IPS-18a (cell line): Measurements from ENCODE around the gene BACH2.
A peak's percentile ranks its signal among the peaks of the same experiment; 100 is the strongest.

Experiments used
- H3K27ac ChIP-seq: one replicate; pipeline ENCODE4 v1.5.1; 2013; ENCODE audit warnings: low read length
- H3K27me3 ChIP-seq: one replicate; pipeline ENCODE4 v1.6.1; 2013; ENCODE audit warnings: mild to moderate bottlenecking, low read length; ENCODE audit not compliant: control insufficient read depth, insufficient read depth
- H3K36me3 ChIP-seq: one replicate; pipeline ENCODE4 v1.6.1; 2013; ENCODE audit warnings: low read depth, low read length; ENCODE audit not compliant: control insufficient read depth
- H3K4me1 ChIP-seq: one replicate; pipeline ENCODE4 v1.6.1; 2013; ENCODE audit warnings: low read depth, low read length; ENCODE audit not compliant: control insufficient read depth
- H3K4me3 ChIP-seq: one replicate; pipeline ENCODE4 v1.5.1; 2013; ENCODE audit warnings: low read length
- H3K9ac ChIP-seq: one replicate; pipeline ENCODE4 v1.6.1; 2013; ENCODE audit warnings: mild to moderate bottlenecking, low read length, moderate library complexity
- H3K9me3 ChIP-seq: one replicate; pipeline ENCODE4 v1.6.1; 2013; ENCODE audit warnings: low read depth, low read length; ENCODE audit not compliant: control insufficient read depth

The BACH2 gene

GRCh38 chr6:90298459-90299053, 1.9 kb upstream of the BACH2 start:
- no peak overlapping the region for H3K9ac ChIP-seq
- peaks cover 46% of the 10 kb centered on the region for H3K27me3 ChIP-seq
- no peak overlapping the region for H3K4me3 ChIP-seq
- no peaks in the 10 kb centered on the region for H3K36me3 ChIP-seq
- H3K27ac ChIP-seq: peak overlapping the region; percentile 39
- H3K9me3 ChIP-seq: no peaks in the 10 kb centered on the region
- peaks cover 28% of the 10 kb centered on the region for H3K4me1 ChIP-seq

GRCh38 chr6:90297867-90298381, 1.3 kb upstream of the BACH2 start:
- Histone ChIP-seq H3K9ac (peak overlapping the region; percentile 77), H3K4me1 (peaks cover 28% of the 10 kb centered on the region), H3K27ac (no peak overlapping the region), H3K4me3 (peak overlapping the region; percentile 79), H3K27me3 (peaks cover 53% of the 10 kb centered on the region), H3K36me3 (no peaks in the 10 kb centered on the region), H3K9me3 (no peaks in the 10 kb centered on the region)

DNA sequence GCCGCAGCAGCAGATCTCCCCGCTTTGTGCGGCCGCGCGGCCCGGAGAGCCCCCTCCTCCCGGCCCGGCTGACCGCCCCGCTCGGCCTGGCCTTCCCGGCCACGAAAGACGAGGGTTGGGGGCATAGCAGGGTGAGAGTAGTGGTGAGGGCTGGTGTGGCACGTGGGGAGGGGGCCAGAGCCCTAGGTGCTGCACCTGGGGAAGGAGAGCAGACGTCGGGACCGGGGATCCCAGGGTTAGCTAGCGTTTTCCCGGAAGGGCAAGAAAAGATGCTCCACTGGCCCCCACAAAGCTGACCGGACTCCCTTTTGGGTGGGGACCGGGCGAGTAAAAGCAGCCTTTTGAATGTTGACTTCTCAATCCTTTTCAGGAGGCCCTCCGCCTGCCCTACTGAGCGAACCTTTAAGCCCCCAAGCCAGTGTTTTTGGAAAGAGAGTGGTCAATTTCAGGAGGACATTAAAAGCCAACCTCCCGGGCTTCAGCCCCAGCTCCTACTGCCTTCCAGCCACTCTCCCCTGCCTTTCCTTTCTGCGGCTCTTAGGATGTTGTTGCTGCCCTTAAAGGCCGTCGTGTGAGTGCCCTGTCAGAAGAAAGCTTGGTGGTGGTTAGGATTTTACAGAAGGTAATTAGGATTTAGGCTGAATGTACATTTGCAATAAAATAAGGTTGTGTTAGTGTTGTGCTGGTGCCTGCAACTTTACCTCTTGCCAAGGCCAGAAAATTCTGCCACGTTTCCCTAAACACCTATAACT, 648 bp upstream of the BACH2 start:
- H3K36me3 ChIP-seq: no peaks in the 10 kb centered on the region
- H3K9ac ChIP-seq: peak overlapping the region; percentile 77
- peaks cover 57% of the 10 kb centered on the region for H3K27me3 ChIP-seq
- no peak overlapping the region for H3K27ac ChIP-seq
- H3K4me1 ChIP-seq: peaks cover 28% of the 10 kb centered on the region
- H3K4me3 ChIP-seq: peak overlapping the region; percentile 79
- H3K9me3 ChIP-seq: no peaks in the 10 kb centered on the region

GRCh38 chr6:90295854-90296340, 746 bp downstream of the BACH2 start:
- no peak overlapping the region for H3K27ac ChIP-seq

DNA sequence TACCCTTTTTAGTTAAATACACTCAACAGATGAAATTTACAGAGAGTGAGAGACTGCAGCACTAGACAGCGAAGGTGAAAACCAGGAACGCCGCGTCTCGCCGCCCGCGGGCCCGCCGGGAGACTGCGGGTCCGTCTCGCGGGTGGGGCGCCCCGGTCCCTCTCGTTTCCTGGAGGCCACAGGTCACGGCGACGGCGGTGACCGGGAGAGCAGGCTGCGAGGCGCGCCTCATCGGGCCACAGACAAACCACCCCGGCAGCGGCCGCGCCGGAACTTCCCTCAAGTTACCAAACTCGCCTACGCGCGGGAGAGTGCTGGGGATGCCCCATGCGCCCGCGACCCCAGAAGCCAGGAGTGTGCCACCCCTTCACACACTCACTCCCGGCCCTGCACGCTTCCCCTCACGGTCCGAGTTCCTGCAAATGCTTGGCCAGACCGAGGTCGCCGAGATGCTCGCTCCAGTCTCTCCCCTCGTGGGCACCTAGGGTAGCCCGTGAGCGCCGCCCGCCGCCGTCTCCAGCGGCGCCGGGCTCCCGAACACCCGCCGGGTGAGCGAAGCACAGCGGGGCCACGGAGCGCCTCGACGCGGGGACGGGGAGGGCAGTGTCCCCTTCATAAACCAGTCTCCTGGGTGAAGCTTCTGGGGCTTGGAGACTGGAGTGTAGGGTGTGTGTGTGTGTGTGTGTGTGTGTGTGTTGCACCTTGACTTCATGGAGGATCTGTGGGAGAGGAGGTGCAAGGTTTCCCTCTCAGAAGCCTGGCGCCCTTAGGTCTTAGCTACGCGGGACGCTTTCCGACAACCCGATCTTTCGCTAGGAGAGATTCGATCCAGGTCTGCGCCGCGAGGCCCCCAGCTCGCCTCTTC, 1.4 kb downstream of the BACH2 start:
- Histone ChIP-seq H3K4me3 (peak overlapping the region; percentile 74), H3K9ac (no peak overlapping the region), H3K9me3 (no peaks in the 10 kb centered on the region), H3K27ac (no peak overlapping the region), H3K4me1 (peaks cover 28% of the 10 kb centered on the region), H3K36me3 (no peaks in the 10 kb centered on the region), H3K27me3 (peaks cover 59% of the 10 kb centered on the region)

More at GRCh38 chr6:90295854-90296340, 746 bp downstream of the BACH2 start:
- H3K36me3 ChIP-seq: no peaks in the 10 kb centered on the region
- H3K4me1 ChIP-seq: peaks cover 28% of the 10 kb centered on the region
- H3K9ac ChIP-seq: no peak overlapping the region
- H3K27me3 ChIP-seq: peaks cover 63% of the 10 kb centered on the region
- H3K9me3 ChIP-seq: no peaks in the 10 kb centered on the region
- H3K4me3 ChIP-seq: peak overlapping the region; percentile 74

DNA sequence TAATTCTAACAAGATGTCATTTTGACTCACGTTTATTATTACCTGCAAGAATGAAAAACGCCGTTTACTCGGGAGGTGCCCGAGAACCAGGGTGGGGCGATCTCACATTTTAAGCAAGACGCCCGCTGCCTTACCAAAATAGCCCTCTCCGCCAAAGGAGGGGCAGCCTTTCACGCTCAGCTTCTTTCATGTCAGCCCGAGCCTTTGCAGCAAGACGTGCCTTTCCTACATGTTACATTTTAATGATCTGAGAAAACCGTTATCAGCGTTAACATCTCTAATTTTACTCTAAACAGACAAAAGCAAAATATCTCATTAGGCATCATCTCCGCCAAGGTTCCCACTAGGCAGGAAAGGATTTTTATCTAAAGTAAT, 2.0 kb downstream of the BACH2 start:
- H3K27me3 ChIP-seq: peaks cover 58% of the 10 kb centered on the region
- H3K36me3 ChIP-seq: no peaks in the 10 kb centered on the region
- no peak overlapping the region for H3K27ac ChIP-seq
- no peaks in the 10 kb centered on the region for H3K9me3 ChIP-seq
- peak overlapping the region; percentile 74 for H3K4me3 ChIP-seq
- H3K9ac ChIP-seq: no peak overlapping the region
- H3K4me1 ChIP-seq: peaks cover 28% of the 10 kb centered on the region

GRCh38 chr6:90294008-90294511, 2.6 kb downstream of the BACH2 start:
- peaks cover 58% of the 10 kb centered on the region for H3K27me3 ChIP-seq
- no peaks in the 10 kb centered on the region for H3K36me3 ChIP-seq
- no peak overlapping the region for H3K9ac ChIP-seq
- peak overlapping the region; percentile 74 for H3K4me3 ChIP-seq
- no peak overlapping the region for H3K27ac ChIP-seq
- H3K4me1 ChIP-seq: peaks cover 27% of the 10 kb centered on the region
- H3K9me3 ChIP-seq: no peaks in the 10 kb centered on the region

GRCh38 chr6:90293319-90293953, 3.2 kb downstream of the BACH2 start:
- Histone ChIP-seq H3K36me3 (no peaks in the 10 kb centered on the region), H3K4me3 (no peak overlapping the region), H3K27ac (no peak overlapping the region), H3K27me3 (peaks cover 54% of the 10 kb centered on the region), H3K9me3 (no peaks in the 10 kb centered on the region), H3K4me1 (peaks cover 24% of the 10 kb centered on the region), H3K9ac (no peak overlapping the region)

DNA sequence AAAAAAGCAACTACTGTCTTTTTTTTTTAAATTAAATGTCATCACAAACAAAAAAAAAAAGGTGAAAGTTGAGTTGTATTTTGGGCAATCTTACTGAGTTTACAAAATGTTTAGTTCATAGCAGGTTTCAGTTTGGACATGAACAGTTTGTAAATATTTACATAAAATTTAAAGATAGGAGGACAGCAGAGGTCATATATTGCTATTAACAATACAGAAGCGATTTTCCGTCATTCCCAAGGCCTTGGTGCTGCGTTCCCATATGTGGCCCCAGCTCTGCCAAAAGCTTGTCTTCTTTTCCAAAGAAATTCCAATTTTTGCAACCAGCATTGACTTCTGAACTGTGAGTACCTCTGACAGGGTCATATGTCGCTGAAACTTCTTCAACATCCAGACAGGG, 5.1 kb downstream of the BACH2 start:
- H3K36me3 ChIP-seq: no peaks in the 10 kb centered on the region
- no peak overlapping the region for H3K4me3 ChIP-seq
- no peaks in the 10 kb centered on the region for H3K9me3 ChIP-seq
- H3K27ac ChIP-seq: no peak overlapping the region
- H3K4me1 ChIP-seq: peaks cover 22% of the 10 kb centered on the region
- H3K9ac ChIP-seq: no peak overlapping the region
- H3K27me3 ChIP-seq: peaks cover 40% of the 10 kb centered on the region

DNA sequence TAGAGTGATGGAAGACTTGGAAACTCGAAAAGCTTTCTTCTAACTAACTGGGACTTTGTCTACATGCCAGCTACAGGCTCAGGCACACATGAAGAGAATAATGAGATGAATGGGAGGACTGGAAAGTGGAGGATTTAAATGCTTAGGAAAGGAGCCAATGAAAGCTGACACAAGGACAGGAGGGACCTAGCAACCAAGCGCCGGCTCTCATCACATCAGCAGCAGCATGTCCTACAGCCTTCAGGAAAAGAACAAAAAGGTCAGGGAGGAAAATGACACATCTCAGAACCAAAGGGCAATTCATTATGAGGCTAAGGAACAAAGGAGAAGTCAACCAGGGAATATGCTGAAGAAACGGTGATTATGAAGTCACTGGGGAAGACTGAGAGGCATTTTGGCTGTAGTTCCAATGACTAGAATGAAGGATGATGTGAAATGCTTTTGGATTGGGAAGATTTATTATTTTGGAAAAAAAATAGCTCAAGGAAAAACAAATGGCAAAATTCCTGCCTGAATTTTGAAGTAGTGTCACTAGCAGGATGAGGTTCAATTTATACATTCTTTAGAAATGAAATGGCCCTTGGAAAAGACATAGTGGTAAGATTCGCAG, 5.7 kb downstream of the BACH2 start:
- H3K9me3 ChIP-seq: no peaks in the 10 kb centered on the region
- H3K4me3 ChIP-seq: no peak overlapping the region
- H3K9ac ChIP-seq: no peak overlapping the region
- H3K4me1 ChIP-seq: peaks cover 27% of the 10 kb centered on the region
- no peaks in the 10 kb centered on the region for H3K36me3 ChIP-seq
- H3K27ac ChIP-seq: no peak overlapping the region
- H3K27me3 ChIP-seq: peaks cover 40% of the 10 kb centered on the region
